PC-9 (cell line): ENCODE results near the gene PCDHGB3. TPM values are rescaled to one million over a fixed set of nuclear protein-coding genes. Genes with fewer than 3 reads are reported as not detected.
"Not testable (repeated sequence)": the region's sequence is repeated elsewhere in the genome, so short reads cannot be mapped to it uniquely, and the experiment has no call there.

ENCODE experiments used
- BruUV-seq: library from RNA; stranded (reverse); fragments of 400-500 nt; replicated peaks from 2 replicates; lab custom pipeline; 2021; lab: Mats Ljungman, UMichigan
- CTCF ChIA-PET: fragments of 300-600 bp; sonication (Branson Sonifier 250); formaldehyde crosslinking; loops from one replicate; lab custom pipeline; 2022; ENCODE audit warnings: antibody characterized with exemption; lab: Charles Lee
- POLR2A ChIA-PET: fragments of 300-600 bp; sonication (Branson Sonifier 250); formaldehyde crosslinking; loops from one replicate; lab custom pipeline; 2022; ENCODE audit warnings: antibody characterized with exemption; ENCODE audit not compliant: unreplicated experiment; lab: Charles Lee
- DNase-seq, 2 experiments: peaks; one replicate each; pipeline versions ENCODE4 v3.0.0 to v3.0.0-alpha.2; 2015 to 2022; ENCODE audit warnings: mixed read lengths in 1 of 2
- H2AFZ ChIP-seq: fragments of 200-600 bp; sonication (generic); 2 replicates; pipeline ENCODE4 v1.8.1; 2017; ENCODE audit warnings: antibody characterized with exemption
- H3F3A ChIP-seq: fragments of 200-600 bp; sonication (generic); 2 replicates; pipeline ENCODE4 v1.8.1; 2017; ENCODE audit warnings: antibody characterized with exemption, mild to moderate bottlenecking, low read depth; ENCODE audit not compliant: insufficient read depth
- H3K27ac ChIP-seq: fragments of 200-600 bp; sonication (generic); 2 replicates; pipeline ENCODE4 v1.6.1; 2016; ENCODE audit warnings: mixed run types
- H3K27me3 ChIP-seq: fragments of 200-600 bp; sonication (generic); 2 replicates; pipeline ENCODE4 v1.6.1; 2016; ENCODE audit warnings: low read depth, mixed run types; ENCODE audit not compliant: insufficient read depth
- H3K36me3 ChIP-seq: fragments of 200-600 bp; sonication (generic); 2 replicates; pipeline ENCODE4 v1.6.1; 2016; ENCODE audit warnings: low read depth, mixed run types
- H3K4me1 ChIP-seq: fragments of 200-600 bp; sonication (generic); replicated peaks from 2 replicates; pipeline ENCODE4 v1.6.1; 2016; ENCODE audit warnings: mixed run types; ENCODE audit not compliant: insufficient read depth
- H3K4me2 ChIP-seq: fragments of 200-600 bp; sonication (generic); 2 replicates; pipeline ENCODE4 v1.6.1; 2017; ENCODE audit warnings: mixed run types
- H3K4me3 ChIP-seq: fragments of 200-600 bp; sonication (generic); 2 replicates; pipeline ENCODE4 v1.6.1; 2016; ENCODE audit warnings: mixed run types
- H3K79me2 ChIP-seq: fragments of 200-600 bp; sonication (generic); 2 replicates; pipeline ENCODE4 v1.6.1; 2017; ENCODE audit warnings: low read depth, mixed run types
- H3K9me2 ChIP-seq: fragments of 200-600 bp; sonication (generic); 2 replicates; pipeline ENCODE4 v1.8.1; 2017; ENCODE audit warnings: mild to moderate bottlenecking; ENCODE audit not compliant: insufficient read depth
- H3K9me3 ChIP-seq: fragments of 200-600 bp; sonication (generic); 2 replicates; pipeline ENCODE4 v1.8.1; 2016; ENCODE audit warnings: low read depth; ENCODE audit not compliant: insufficient read depth
- H4K20me1 ChIP-seq: fragments of 200-600 bp; sonication (generic); 2 replicates; pipeline ENCODE4 v1.8.1; 2017; ENCODE audit not compliant: insufficient read depth
- CTCF ChIP-seq: fragments of 200-600 bp; sonication (generic); conservative IDR thresholded peaks from 2 replicates; pipeline ENCODE4 v1.6.1; 2017; ENCODE audit warnings: mixed run types, antibody characterized with exemption, mild to moderate bottlenecking, moderate library complexity
- EZH2 ChIP-seq: fragments of 200-600 bp; sonication (generic); IDR thresholded peaks from 2 replicates; pipeline ENCODE4 v1.8.0; 2017; ENCODE audit warnings: antibody characterized with exemption, low read depth
- intact Hi-C: fragments of 100-400 bp; cut with micrococcal nuclease; formaldehyde crosslinking; loops from one replicate; pipeline ENCODE4 v1.10.0; 2022; ENCODE audit not compliant: unreplicated experiment
- total RNA-seq: library from RNA; stranded (reverse); gene quantifications from 2 replicates; pipeline ENCODE4 v1.2.3, GENCODE V29; 2021

Gene PCDHGB3
- total RNA-seq, 1 experiment from 2014 or later: not detected

- POLR2A ChIA-PET, H3K36me3 ChIP-seq, BruUV-seq: not testable (repeated sequence)
These were observed 45.2 kb downstream of the PCDHGB3 start for GRCh38 chr5:141415275-141415618.

GRCh38 chr5:141417494-141418172 lies 47.6 kb downstream of the PCDHGB3 start, which contains the start of gene PCDHGB7:
PCDHGB7 (plus strand) TSS chr5:141417677; CDS start chr5:141417860, 183 bp downstream.
- H3K9me3 ChIP-seq, H3K79me2 ChIP-seq, H3K27ac ChIP-seq, H3K4me3 ChIP-seq, H3K9me2 ChIP-seq, H3K4me1 ChIP-seq, H4K20me1 ChIP-seq, BruUV-seq, H3K27me3 ChIP-seq, H3K36me3 ChIP-seq, H3K4me2 ChIP-seq, H2AFZ ChIP-seq, POLR2A ChIA-PET, H3F3A ChIP-seq: not testable (repeated sequence)
- peak in 1 of 2 experiments; percentile 67 for DNase-seq
- CTCF ChIA-PET: interaction anchor here (1.0 to 1.3 kb wide), 2 partner anchors 11 to 146 kb away, joined by 3 to 7 read pairs; no protein-coding TSS in a partner anchor
- peak; percentile 73 for TF ChIP-seq CTCF
- intact Hi-C loops: loop anchor here (1.0 to 10.0 kb wide), 2 partner anchors 93 to 147 kb away; partner anchors contain the start of gene TAF7

More at GRCh38 chr5:141415275-141415618, 45.2 kb downstream of the PCDHGB3 start:
- H3K4me1 ChIP-seq, DNase-seq, H3K27ac ChIP-seq, H3K79me2 ChIP-seq, H3K9me2 ChIP-seq, H4K20me1 ChIP-seq, H3K9me3 ChIP-seq, CTCF ChIA-PET, H3F3A ChIP-seq, H3K27me3 ChIP-seq, H3K4me3 ChIP-seq, H2AFZ ChIP-seq, H3K4me2 ChIP-seq: not testable (repeated sequence)
- intact Hi-C loops: loop anchor here (10.0 kb wide), 1 partner anchor 90 kb away; the partner anchor contains the start of gene TAF7

DNA sequence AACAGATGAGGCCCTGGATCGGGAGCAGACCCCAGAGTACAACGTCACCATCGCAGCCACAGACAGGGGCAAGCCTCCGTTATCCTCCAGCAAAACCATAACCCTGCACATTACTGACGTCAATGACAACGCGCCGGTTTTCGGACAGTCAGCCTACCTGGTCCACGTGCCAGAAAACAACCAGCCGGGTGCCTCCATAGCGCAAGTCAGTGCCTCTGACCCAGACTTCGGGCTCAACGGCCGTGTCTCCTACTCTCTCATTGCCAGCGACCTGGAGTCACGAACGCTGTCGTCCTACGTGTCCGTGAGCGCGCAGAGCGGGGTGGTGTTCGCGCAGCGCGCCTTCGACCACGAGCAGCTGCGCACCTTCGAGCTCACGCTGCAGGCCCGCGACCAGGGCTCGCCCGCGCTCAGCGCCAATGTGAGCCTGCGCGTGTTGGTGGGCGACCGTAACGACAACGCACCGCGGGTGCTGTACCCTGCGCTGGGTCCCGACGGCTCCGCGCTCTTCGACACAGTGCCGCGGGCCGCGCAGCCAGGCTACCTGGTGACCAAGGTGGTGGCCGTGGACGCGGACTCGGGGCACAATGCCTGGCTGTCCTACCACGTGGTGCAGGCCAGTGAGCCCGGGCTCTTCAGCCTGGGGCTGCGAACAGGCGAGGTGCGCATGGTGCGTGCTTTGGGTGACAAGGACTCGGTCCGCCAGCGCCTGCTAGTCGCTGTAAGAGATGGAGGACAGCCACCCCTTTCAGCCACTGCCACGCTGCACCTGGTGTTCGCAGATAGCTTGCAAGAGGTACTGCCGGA lies 49.2 kb downstream of the PCDHGB3 start:
- Histone ChIP-seq H2AFZ (no peak overlapping the region), H3K36me3 (no peaks in the 10 kb centered on the region), H3K27ac (no peak overlapping the region), H3K4me2 (no peak overlapping the region), H3F3A (no peaks in the 10 kb centered on the region), H3K79me2 (no peaks in the 10 kb centered on the region), H3K27me3 (peaks cover 10% of the 10 kb centered on the region; the same call in 1 of the 2 replicates), H3K9me2 (no peaks in the 10 kb centered on the region), H3K9me3 (no peaks in the 10 kb centered on the region), H4K20me1 (no peaks in the 10 kb centered on the region), H3K4me1 (no peaks in the 10 kb centered on the region), H3K4me3 (no peak overlapping the region)
- CTCF ChIA-PET: no interaction called here
- intact Hi-C loops: loop anchor here (10.0 kb wide), 1 partner anchor 94 kb away; the partner anchor contains the start of gene TAF7
- BruUV-seq: no TSS peak
- no peak for DNase-seq
- POLR2A ChIA-PET: no interaction called here
- TF ChIP-seq EZH2 (no peak), CTCF (no peak)
